H9 (cell line): ENCODE data around the gene ARRB1. TPM values are rescaled to one million over a fixed set of nuclear protein-coding genes. Genes with fewer than 3 reads are reported as not detected.

Experiments used
- DNase-seq: peaks from one replicate; pipeline ENCODE4 v3.0.0-alpha.2; 2017
- H2AFZ ChIP-seq: one replicate; pipeline ENCODE4 v1.6.1; 2013; ENCODE audit warnings: mild to moderate bottlenecking, low read length, control low read depth, moderate library complexity
- H2AK5ac ChIP-seq: 2 replicates; pipeline ENCODE4 v1.6.1; 2013; ENCODE audit warnings: low read length, control low read depth, mixed read lengths; ENCODE audit not compliant: insufficient read length
- H2BK120ac ChIP-seq: one replicate; pipeline ENCODE4 v1.6.1; 2013; ENCODE audit warnings: low read depth, mild to moderate bottlenecking, low read length, control low read depth, inconsistent platforms; ENCODE audit not compliant: poor library complexity, severe bottlenecking
- H2BK12ac ChIP-seq: 2 replicates; pipeline ENCODE4 v1.6.1; 2013; ENCODE audit warnings: low read length, control low read depth, mixed read lengths, low read depth; ENCODE audit not compliant: insufficient read length
- H2BK15ac ChIP-seq: 2 replicates; pipeline ENCODE4 v1.6.1; 2013; ENCODE audit warnings: low read depth, low read length, control low read depth
- H2BK20ac ChIP-seq: one replicate; pipeline ENCODE4 v1.6.1; 2013; ENCODE audit warnings: low read depth, mild to moderate bottlenecking, low read length, control low read depth, inconsistent platforms; ENCODE audit not compliant: poor library complexity, severe bottlenecking
- H2BK5ac ChIP-seq: 2 replicates; pipeline ENCODE4 v1.6.1; 2013; ENCODE audit warnings: low read length, control low read depth, mixed read lengths; ENCODE audit not compliant: insufficient read length
- H3K14ac ChIP-seq: 2 replicates; pipeline ENCODE4 v1.6.1; 2013; ENCODE audit warnings: low read length, control low read depth; ENCODE audit not compliant: insufficient read depth
- H3K18ac ChIP-seq: 2 replicates; pipeline ENCODE4 v1.6.1; 2013; ENCODE audit warnings: low read depth, mild to moderate bottlenecking, mixed read lengths, low read length, control low read depth; ENCODE audit not compliant: insufficient read length
- H3K23ac ChIP-seq: 2 replicates; pipeline ENCODE4 v1.6.1; 2013; ENCODE audit warnings: low read length, control low read depth, mixed read lengths, low read depth; ENCODE audit not compliant: insufficient read length
- H3K23me2 ChIP-seq: 2 replicates; pipeline ENCODE4 v1.6.1; 2013; ENCODE audit warnings: low read depth, mild to moderate bottlenecking, mixed read lengths, low read length, control low read depth; ENCODE audit not compliant: insufficient read length, poor library complexity, severe bottlenecking
- H3K27ac ChIP-seq: 2 replicates; pipeline ENCODE4 v1.5.1; 2013; ENCODE audit warnings: low read length, control low read depth, mixed read lengths, low read depth; ENCODE audit not compliant: insufficient read length
- H3K27me3 ChIP-seq: 2 replicates; pipeline ENCODE4 v1.6.1; 2013; ENCODE audit warnings: low read length, control low read depth, inconsistent platforms; ENCODE audit not compliant: insufficient read depth
- H3K4ac ChIP-seq: 2 replicates; pipeline ENCODE4 v1.6.1; 2013; ENCODE audit warnings: low read depth, mild to moderate bottlenecking, control low read depth, inconsistent platforms, low read length, moderate library complexity
- H3K4me1 ChIP-seq: 2 replicates; pipeline ENCODE4 v1.6.1; 2013; ENCODE audit warnings: low read length, control low read depth, inconsistent platforms; ENCODE audit not compliant: insufficient read depth
- H3K4me2 ChIP-seq: 2 replicates; pipeline ENCODE4 v1.6.1; 2013; ENCODE audit warnings: low read length, control low read depth, mixed read lengths; ENCODE audit not compliant: insufficient read length, insufficient read depth
- H3K56ac ChIP-seq: 2 replicates; pipeline ENCODE4 v1.6.1; 2013; ENCODE audit warnings: low read depth, mild to moderate bottlenecking, mixed read lengths, low read length, control low read depth; ENCODE audit not compliant: insufficient read length
- H3K79me1 ChIP-seq: 2 replicates; pipeline ENCODE4 v1.6.1; 2013; ENCODE audit warnings: low read depth, mild to moderate bottlenecking, moderate library complexity, low read length, control low read depth, inconsistent platforms; ENCODE audit not compliant: insufficient read depth, poor library complexity, severe bottlenecking
- H3K79me2 ChIP-seq: 2 replicates; pipeline ENCODE4 v1.6.1; 2013; ENCODE audit warnings: low read length, control low read depth, inconsistent platforms; ENCODE audit not compliant: insufficient read depth
- H3K9ac ChIP-seq: 2 replicates; pipeline ENCODE4 v1.6.1; 2013; ENCODE audit warnings: low read length, control low read depth, mixed read lengths; ENCODE audit not compliant: insufficient read length; ENCODE audit errors: extremely low read depth
- H3K9me3 ChIP-seq: one replicate; pipeline ENCODE4 v1.6.1; 2013; ENCODE audit warnings: low read depth, low read length, inconsistent platforms; ENCODE audit not compliant: control insufficient read depth
- H3T11ph ChIP-seq: one replicate; pipeline ENCODE4 v1.6.1; 2013; ENCODE audit warnings: mild to moderate bottlenecking, low read length, control low read depth, inconsistent platforms
- H4K20me1 ChIP-seq: one replicate; pipeline ENCODE4 v1.6.1; 2013; ENCODE audit not compliant: control insufficient read depth, insufficient read length, insufficient read depth
- H4K5ac ChIP-seq: 2 replicates; pipeline ENCODE4 v1.6.1; 2013; ENCODE audit warnings: low read depth, mild to moderate bottlenecking, mixed read lengths, low read length, control low read depth; ENCODE audit not compliant: insufficient read length
- H4K8ac ChIP-seq: replicated peaks from 2 replicates; pipeline ENCODE4 v1.6.1; 2013; ENCODE audit warnings: low read length, control low read depth, mixed read lengths, low read depth; ENCODE audit not compliant: insufficient read length
- H4K91ac ChIP-seq: 2 replicates; pipeline ENCODE4 v1.6.1; 2013; ENCODE audit warnings: low read depth, mild to moderate bottlenecking, moderate library complexity, mixed read lengths, low read length, control low read depth; ENCODE audit not compliant: insufficient read length
- H3K27ac Mint-ChIP-seq, 3 experiments: 2 replicates in 2 of 3; 3 replicates in 1 of 3; pipeline ENCODE4 v1.8.0; 2020 to 2021; ENCODE audit warnings: mixed read lengths in 3 of 3, mild to moderate bottlenecking in 1 of 3, moderate library complexity in 1 of 3
- H3K27me3 Mint-ChIP-seq: 2 replicates; pipeline ENCODE4 v1.8.0; 2021; ENCODE audit warnings: low read depth, mild to moderate bottlenecking, moderate library complexity, mixed read lengths
- H3K36me3 Mint-ChIP-seq, 3 experiments: 2 replicates in 2 of 3; 3 replicates in 1 of 3; pipeline ENCODE4 v1.8.0; 2020 to 2021; ENCODE audit warnings: low read depth in 3 of 3, mixed read lengths in 3 of 3; ENCODE audit not compliant: insufficient read depth in 1 of 3
- H3K4me1 Mint-ChIP-seq, 2 experiments: 2 replicates each; pipeline ENCODE4 v1.8.0; 2020; ENCODE audit warnings: mixed read lengths in 2 of 2
- H3K4me3 Mint-ChIP-seq, 2 experiments: 2 replicates in 1 of 2; 3 replicates in 1 of 2; pipeline ENCODE4 v1.8.0; 2020 to 2021; ENCODE audit warnings: mild to moderate bottlenecking in 2 of 2, mixed read lengths in 2 of 2, moderate library complexity in 1 of 2
- H3K9me3 Mint-ChIP-seq, 2 experiments: 2 replicates in 1 of 2; 3 replicates in 1 of 2; pipeline ENCODE4 v1.8.0; 2020; ENCODE audit warnings: mild to moderate bottlenecking in 2 of 2, mixed read lengths in 2 of 2, moderate library complexity in 1 of 2
- CTCF ChIP-seq: fragments of 200-600 bp; sonication (generic); conservative IDR thresholded peaks from 3 replicates; pipeline ENCODE4 v1.8.0; 2021; ENCODE audit warnings: antibody characterized with exemption, mild to moderate bottlenecking
- WGBS: extraction: QIAGEN DNeasy Blood & Tissue Kit; methylation state at CpG from one replicate; pipeline ENCODE4 v1.1.7; 2013; ENCODE audit warnings: missing lambda C conversion rate, low lambda C conversion rate, mixed read lengths; ENCODE audit not compliant: insufficient read length; ENCODE audit errors: extremely low coverage; 5-methylcytosine and 5-hydroxymethylcytosine counted together
- total RNA-seq: library from RNA; stranded (reverse); gene quantifications from 2 replicates; pipeline ENCODE4 v1.2.1, GENCODE V29; 2021

The ARRB1 gene
- total RNA-seq, 1 experiment from 2014 or later = 20.6 TPM

GRCh38 chr11:75328426-75329277 is 22.8 kb downstream of the ARRB1 start:
- peak overlapping the region in 1 of 3 experiments; percentile 97; a peak in 3 of 7 replicates for H3K27ac Mint-ChIP-seq
- no peaks in the 10 kb centered on the region for H3K79me1 ChIP-seq
- H3K9ac ChIP-seq = no peak overlapping the region
- H3K4ac ChIP-seq = no peak overlapping the region
- no peaks in the 10 kb centered on the region for H3K27me3 ChIP-seq
- H4K8ac ChIP-seq = no peak overlapping the region
- no peak overlapping the region for H2AFZ ChIP-seq
- no peak overlapping the region for H3K4me3 Mint-ChIP-seq
- no peak overlapping the region for H3K56ac ChIP-seq
- no peak overlapping the region for H3K4me2 ChIP-seq
- H3K23me2 ChIP-seq = no peaks in the 10 kb centered on the region
- H3K79me2 ChIP-seq = no peaks in the 10 kb centered on the region
- H2BK15ac ChIP-seq = no peak overlapping the region
- H3K36me3 Mint-ChIP-seq = peaks cover 0 to 11% (median 10%) of the 10 kb centered on the region in 3 experiments; a peak in 5 of 7 replicates
- H3K4me1 ChIP-seq = peaks cover 10% of the 10 kb centered on the region; the same call in 1 of the 2 replicates
- H3K9me3 ChIP-seq = no peaks in the 10 kb centered on the region
- no peak overlapping the region for H3T11ph ChIP-seq
- peaks cover 4 to 11% of the 10 kb centered on the region in 2 experiments; a peak in 4 of 5 replicates for H3K9me3 Mint-ChIP-seq
- no CpG with 5 or more reads among the region's 9 CpGs for WGBS
- H4K91ac ChIP-seq = peak overlapping the region; percentile 66
- no peak overlapping the region for H2BK120ac ChIP-seq
- TF ChIP-seq CTCF = peak; percentile 74
- DNase-seq = peak; percentile 84
- no peak overlapping the region for H3K18ac ChIP-seq
- H4K5ac ChIP-seq = no peak overlapping the region
- H3K27ac ChIP-seq = peak overlapping the region; percentile 68
- no peaks in the 10 kb centered on the region for H4K20me1 ChIP-seq
- no peak overlapping the region for H2AK5ac ChIP-seq
- H3K14ac ChIP-seq = no peak overlapping the region
- H3K27me3 Mint-ChIP-seq = no peaks in the 10 kb centered on the region
- no peak overlapping the region for H2BK12ac ChIP-seq
- H2BK5ac ChIP-seq = no peak overlapping the region
- H3K23ac ChIP-seq = no peak overlapping the region
- no peak overlapping the region for H2BK20ac ChIP-seq
- peaks cover 31 to 65% of the 10 kb centered on the region in 2 experiments for H3K4me1 Mint-ChIP-seq
